Astrocyte of the hippocampus (primary cell): ENCODE results near the gene FUCA2.

Experiments
- DNase-seq: peaks from one replicate; pipeline ENCODE4 v3.0.0; 2011; ENCODE audit warnings: low read depth, low spot score

FUCA2 gene

GRCh38 chr6:143510991-143511891, at the start of gene FUCA2:
FUCA2 (minus strand) TSS chr6:143511720; CDS start chr6:143511634, 86 bp downstream.
- peak; percentile 94 for DNase-seq

GRCh38 chr6:143561105-143561704, 49.7 kb upstream of the FUCA2 start:
- no peak for DNase-seq

GRCh38 chr6:143559051-143559660, 47.6 kb upstream of the FUCA2 start:
- DNase-seq: no peak

GRCh38 chr6:143556529-143556928, 45.0 kb upstream of the FUCA2 start:
- peak; percentile 88 for DNase-seq

GRCh38 chr6:143555582-143555981, 44.1 kb upstream of the FUCA2 start:
- no peak for DNase-seq

- no peak for DNase-seq
These were observed 43.6 kb upstream of the FUCA2 start for GRCh38 chr6:143555071-143555492.

GRCh38 chr6:143553337-143553736, 41.8 kb upstream of the FUCA2 start:
- no peak for DNase-seq

- DNase-seq: no peak
These were observed 38.4 kb upstream of the FUCA2 start for GRCh38 chr6:143549949-143550268.

- DNase-seq: peak; percentile 10
These were observed 37.9 kb upstream of the FUCA2 start for GRCh38 chr6:143549221-143549948.

GRCh38 chr6:143546599-143546998, 35.1 kb upstream of the FUCA2 start:
- no peak for DNase-seq

- peak; percentile 31 for DNase-seq
These were observed 34.5 kb upstream of the FUCA2 start for GRCh38 chr6:143545976-143546547.

- DNase-seq: no peak
These were observed 33.6 kb upstream of the FUCA2 start for GRCh38 chr6:143545165-143545564.

- no peak for DNase-seq
These were observed 32.6 kb upstream of the FUCA2 start for GRCh38 chr6:143544011-143544696.

GRCh38 chr6:143543435-143543834, 31.9 kb upstream of the FUCA2 start:
- DNase-seq: no peak

- DNase-seq: no peak
These were observed 31.4 kb upstream of the FUCA2 start for GRCh38 chr6:143542888-143543287.

- no peak for DNase-seq
These were observed 28.7 kb upstream of the FUCA2 start for GRCh38 chr6:143540192-143540591.

GRCh38 chr6:143539734-143540133, 28.2 kb upstream of the FUCA2 start:
- DNase-seq: no peak

GRCh38 chr6:143539106-143539505, 27.6 kb upstream of the FUCA2 start:
- no peak for DNase-seq

- no peak for DNase-seq
These were observed 26.9 kb upstream of the FUCA2 start for GRCh38 chr6:143538374-143538773.

- DNase-seq: peak; percentile 84
These were observed 25.6 kb upstream of the FUCA2 start for GRCh38 chr6:143536866-143537691.
